Upper lobe of left lung (tissue), 6 donors: ENCODE data around the gene EXOC2. TPM values are rescaled to one million over a fixed set of nuclear protein-coding genes. Genes with fewer than 3 reads are reported as not detected.
A peak's percentile ranks its signal among the peaks of the same experiment; 100 is the strongest.

ENCODE experiments used
- ATAC-seq, 2 donors: fragments of 200-7000 bp; cut with Tn5 transposase; one replicate each; pipeline ENCODE4 v1.9.1; 2022; ENCODE audit warnings: mild to moderate bottlenecking in 2 of 2, moderate library complexity in 2 of 2; ENCODE audit not compliant: low FRiP score in 2 of 2
- DNase-seq, 2 donors: peaks; one replicate each; pipeline ENCODE4 v3.0.0-alpha.2; 2019 to 2020
- H3K27ac ChIP-seq, 4 donors: fragments of 200-600 bp; sonication (generic); one replicate each; pipeline ENCODE4 v1.5.1; 2016 to 2019
- H3K27me3 ChIP-seq, 4 donors: fragments of 200-600 bp; sonication (generic); one replicate each; pipeline ENCODE4 v1.5.1; 2017 to 2019
- H3K36me3 ChIP-seq, 4 donors: fragments of 200-600 bp; sonication (generic); one replicate each; pipeline ENCODE4 v1.5.1; 2016 to 2019
- H3K4me1 ChIP-seq, 4 donors: fragments of 200-600 bp; sonication (generic); one replicate each; pipeline ENCODE4 v1.5.1; 2018 to 2019
- H3K4me3 ChIP-seq, 4 donors: fragments of 200-600 bp; sonication (generic); one replicate each; pipeline ENCODE4 v1.5.1; 2017 to 2019; ENCODE audit warnings: mild to moderate bottlenecking in 2 of 4, moderate library complexity in 1 of 4
- H3K9me3 ChIP-seq, 4 donors: fragments of 200-600 bp; sonication (generic); one replicate each; pipeline ENCODE4 v1.5.1; 2018 to 2019
- CTCF ChIP-seq, 6 experiments: fragments of 450-650 bp in 4 of 6; fragments of 200-600 bp in 2 of 6; sonication (generic) in 2 of 6; IDR thresholded peaks; one replicate each; pipeline ENCODE4 v1.5.1; 2016 to 2019; ENCODE audit warnings: antibody characterized with exemption in 6 of 6
- EP300 ChIP-seq, 4 donors: sonication (generic); formaldehyde crosslinking; IDR thresholded peaks; one replicate each; pipeline ENCODE4 v1.5.1; 2017; ENCODE audit warnings: antibody characterized with exemption in 4 of 4, control low read depth in 2 of 4
- POLR2A ChIP-seq, 4 donors: fragments of 450-650 bp; IDR thresholded peaks; one replicate each; pipeline ENCODE4 v1.5.1; 2016 to 2017; ENCODE audit warnings: antibody characterized with exemption in 4 of 4, mild to moderate bottlenecking in 2 of 4
- POLR2AphosphoS5 ChIP-seq, 2 donors: sonication (generic); formaldehyde crosslinking; IDR thresholded peaks; one replicate each; pipeline ENCODE4 v1.5.1; 2017; ENCODE audit warnings: antibody characterized with exemption in 2 of 2
- WGBS, 2 donors: methylation state at CpG; one replicate each; pipeline ENCODE4 v1.1.5; 2017 to 2018; 5-methylcytosine and 5-hydroxymethylcytosine counted together
- total RNA-seq, 6 donors: library from RNA; depleted of rRNA in 4 of 6; stranded (reverse); fragments of >200 nt in 4 of 6; gene quantifications; one replicate each; pipeline versions ENCODE4 v1.1.0 to v1.2.1, GENCODE V29; 2016 to 2021
- donor health status: DM: no; HTN: no; CAD: no; lungs with moderate emphysema.
- donor health status: DM: no; HTN: yes; CAD: no; lungs with severe emphysema.

The EXOC2 gene
- total RNA-seq, 6 donors from 2014 or later: 16.5 to 31.4 (median 24.4) TPM

- no peak overlapping the region for H3K27ac ChIP-seq
- peak in 1 of 2 donors; percentile 68 for DNase-seq
- H3K4me1 ChIP-seq: no peaks in the 10 kb centered on the region
- no peak for ATAC-seq
- TF ChIP-seq POLR2AphosphoS5 (IDR thresholded peaks at IDR 0.05): no peak
- no peak for TF ChIP-seq CTCF (IDR thresholded peaks at IDR 0.05)
- no peak for TF ChIP-seq EP300 (IDR thresholded peaks at IDR 0.05)
- no peak overlapping the region for H3K4me3 ChIP-seq
- whole genome bisulfite sequencing, 2 donors: 89 to 94% methylated on average over 16 of the region's 16 CpGs
- no peaks in the 10 kb centered on the region for H3K9me3 ChIP-seq
- H3K27me3 ChIP-seq: no peaks in the 10 kb centered on the region
- H3K36me3 ChIP-seq: peaks cover 0 to 52% (median 9%) of the 10 kb centered on the region in 4 donors
These were observed 120.2 kb downstream of the EXOC2 start for GRCh38 chr6:572596-573265.

- H3K27me3 ChIP-seq: no peaks in the 10 kb centered on the region
- no peak for DNase-seq
- no peaks in the 10 kb centered on the region for H3K4me1 ChIP-seq
- ATAC-seq: no peak
- H3K36me3 ChIP-seq: peaks cover 0 to 57% (median 10%) of the 10 kb centered on the region in 4 donors
- WGBS, 2 donors: 91 to 94% methylated on average over 6 of the region's 6 CpGs
- H3K27ac ChIP-seq: no peak overlapping the region
- H3K9me3 ChIP-seq: no peaks in the 10 kb centered on the region
- TF ChIP-seq POLR2AphosphoS5 (IDR thresholded peaks at IDR 0.05) (no peak), CTCF (IDR thresholded peaks at IDR 0.05) (no peak)
- no peak overlapping the region for H3K4me3 ChIP-seq
These were observed 121.0 kb downstream of the EXOC2 start for GRCh38 chr6:571892-572291.

- TF ChIP-seq POLR2AphosphoS5 (IDR thresholded peaks at IDR 0.05) (no peak), EP300 (IDR thresholded peaks at IDR 0.05) (no peak), POLR2A (IDR thresholded peaks at IDR 0.05) (no peak), CTCF (IDR thresholded peaks at IDR 0.05) (no peak)
- DNase-seq: no peak
- ATAC-seq: no peak
- Histone ChIP-seq H3K4me3 (no peak overlapping the region), H3K27ac (no peak overlapping the region), H3K27me3 (no peaks in the 10 kb centered on the region), H3K9me3 (no peaks in the 10 kb centered on the region), H3K36me3 (peaks cover 0 to 53% (median 10%) of the 10 kb centered on the region in 4 donors), H3K4me1 (no peaks in the 10 kb centered on the region)
- 91 to 98% methylated on average over 3 to 5 of the region's 5 CpGs for WGBS, 2 donors
These were observed 122.1 kb downstream of the EXOC2 start for GRCh38 chr6:570825-571224.

- ATAC-seq: no peak
- H3K9me3 ChIP-seq: no peaks in the 10 kb centered on the region
- H3K36me3 ChIP-seq: peaks cover 0 to 47% (median 11%) of the 10 kb centered on the region in 4 donors
These were observed 123.9 kb downstream of the EXOC2 start for GRCh38 chr6:568954-569523.

More at GRCh38 chr6:568954-569523, 123.9 kb downstream of the EXOC2 start:
- no peak overlapping the region for H3K27ac ChIP-seq
- WGBS, 2 donors: 89 to 91% methylated on average over 6 of the region's 6 CpGs
- H3K4me1 ChIP-seq: no peaks in the 10 kb centered on the region
- H3K4me3 ChIP-seq: no peak overlapping the region
- DNase-seq: no peak
- no peak for TF ChIP-seq CTCF (IDR thresholded peaks at IDR 0.05)
- no peak for TF ChIP-seq EP300 (IDR thresholded peaks at IDR 0.05)
- no peak for TF ChIP-seq POLR2AphosphoS5 (IDR thresholded peaks at IDR 0.05)
- H3K27me3 ChIP-seq: no peaks in the 10 kb centered on the region
